GM12878 (cell line): Measurements from ENCODE around the gene AMPD3. TPM values are rescaled to one million over a fixed set of nuclear protein-coding genes. Genes with fewer than 3 reads are reported as not detected.

Experiments used
- ATAC-seq: fragments of 200-7000 bp; cut with Tn5 transposase; 3 replicates; pipeline ENCODE4 v1.9.1; 2020; ENCODE audit warnings: mild to moderate bottlenecking, moderate library complexity
- BruUV-seq: library from RNA; stranded (reverse); fragments of 400-500 nt; replicated peaks from 2 replicates; lab custom pipeline; 2021; lab: Mats Ljungman, UMichigan
- CTCF ChIA-PET: fragments of 300-600 bp; sonication (Branson Sonifier 250); formaldehyde crosslinking; extraction: SDS; loops from one replicate; lab custom pipeline; 2021; ENCODE audit warnings: inconsistent platforms; lab: Yijun Ruan, JAX
- POLR2A ChIA-PET: fragments of 350-600 bp; formaldehyde crosslinking; extraction: SDS; loops from one replicate; lab custom pipeline; 2021; ENCODE audit warnings: inconsistent platforms; lab: Charles Lee
- RAD21 ChIA-PET: fragments of 300-600 bp; sonication (Branson Sonifier 250); formaldehyde crosslinking; loops from one replicate; lab custom pipeline; 2023; ENCODE audit warnings: antibody characterized with exemption; ENCODE audit not compliant: unreplicated experiment; lab: Charles Lee
- SMC1A ChIA-PET: fragments of 300-600 bp; sonication (Branson Sonifier 250); formaldehyde crosslinking; loops from one replicate; lab custom pipeline; 2023; ENCODE audit not compliant: unreplicated experiment, uncharacterized antibody; lab: Charles Lee
- DNase-seq: peaks from one replicate; pipeline ENCODE4 v3.0.0-alpha.2; 2011; ENCODE audit warnings: low read depth, low spot score
- FAIRE-seq: peaks from 3 replicates; lab custom pipeline; 2011; peaks lifted over from hg19 to GRCh38; lab: Jason Lieb, UNC
- H2AFZ ChIP-seq: 2 replicates; pipeline ENCODE4 v1.6.0; 2011; ENCODE audit warnings: low read depth, low read length, control low read depth; ENCODE audit not compliant: control insufficient read depth
- H3K27ac ChIP-seq: 2 replicates; pipeline ENCODE4 v1.5.1; 2011; ENCODE audit warnings: control low read depth; ENCODE audit not compliant: control insufficient read depth, insufficient read depth
- H3K27me3 ChIP-seq, 2 experiments: replicated peaks in 1 of 2; 2 replicates each; pipeline versions ENCODE4 v1.6.0 to v1.6.1; 2011; ENCODE audit warnings: low read length in 1 of 2; ENCODE audit not compliant: control insufficient read depth in 2 of 2, insufficient read depth in 2 of 2
- H3K36me3 ChIP-seq, 2 experiments: 2 replicates each; pipeline ENCODE4 v1.5.1; 2011; ENCODE audit warnings: low read length in 1 of 2; ENCODE audit not compliant: control insufficient read depth in 2 of 2, insufficient read depth in 2 of 2
- H3K4me1 ChIP-seq: 2 replicates; pipeline ENCODE4 v1.6.1; 2011; ENCODE audit warnings: mild to moderate bottlenecking, low read length, moderate library complexity, mixed read lengths; ENCODE audit not compliant: control insufficient read depth, insufficient read depth
- H3K4me2 ChIP-seq: 2 replicates; pipeline ENCODE4 v1.6.0; 2011; ENCODE audit warnings: control low read depth; ENCODE audit not compliant: control insufficient read depth, insufficient read depth
- H3K4me3 ChIP-seq: fragments of 200-600 bp; sonication (generic); 2 replicates; pipeline ENCODE4 v1.5.1; 2016
- H3K79me2 ChIP-seq: 2 replicates; pipeline ENCODE4 v1.6.0; 2011; ENCODE audit warnings: low read length; ENCODE audit not compliant: control insufficient read depth, insufficient read depth
- H3K9ac ChIP-seq: 2 replicates; pipeline ENCODE4 v1.8.0; 2011; ENCODE audit warnings: low read length, control low read depth, mixed read lengths; ENCODE audit not compliant: control insufficient read depth, insufficient read depth
- H3K9me3 ChIP-seq: replicated peaks from 3 replicates; pipeline ENCODE4 v1.5.1; 2011; ENCODE audit warnings: mild to moderate bottlenecking, low read length; ENCODE audit not compliant: control insufficient read depth, insufficient read depth
- H4K20me1 ChIP-seq: 2 replicates; pipeline ENCODE4 v1.6.0; 2011; ENCODE audit not compliant: control insufficient read depth, insufficient read depth
- ATF3 ChIP-seq: IDR thresholded peaks from 2 replicates; pipeline ENCODE4 v1.6.1; 2011; ENCODE audit warnings: low read depth, mild to moderate bottlenecking, low read length, moderate library complexity, borderline replicate concordance; ENCODE audit errors: extremely low read depth
- MEF2A ChIP-seq: IDR thresholded peaks from 2 replicates; pipeline ENCODE4 v1.6.1; 2011; ENCODE audit warnings: low read depth, mild to moderate bottlenecking, low read length, moderate library complexity; ENCODE audit not compliant: insufficient read depth
- MTA2 ChIP-seq: fragments of 450-650 bp; IDR thresholded peaks from 2 replicates; pipeline ENCODE4 v1.6.1; 2016; ENCODE audit warnings: low read depth, mild to moderate bottlenecking, moderate library complexity
- MTA3 ChIP-seq: IDR thresholded peaks from 2 replicates; pipeline ENCODE4 v1.6.1; 2012; ENCODE audit warnings: low read length, inconsistent platforms, borderline replicate concordance
- ZBTB40 ChIP-seq: fragments of 450-650 bp; IDR thresholded peaks from 2 replicates; pipeline ENCODE4 v1.6.1; 2016; ENCODE audit warnings: mild to moderate bottlenecking, moderate library complexity, borderline replicate concordance
- WGBS: methylation state at CpG from one replicate; pipeline ENCODE4 v1.1.6; 2016; ENCODE audit warnings: low lambda C conversion rate; ENCODE audit not compliant: insufficient replicate concordance, insufficient coverage; ENCODE audit errors: missing lambda C conversion rate; 5-methylcytosine and 5-hydroxymethylcytosine counted together
- in situ Hi-C: fragments of 300-500 bp; cut with MboI; formaldehyde crosslinking; loops from 9 replicates; pipeline ENCODE4 v1.14.3; 2018; ENCODE audit warnings: mixed read lengths
- intact Hi-C: fragments of 100-400 bp; cut with micrococcal nuclease; formaldehyde crosslinking; loops from one replicate; pipeline ENCODE4 v1.14.2; 2022; ENCODE audit not compliant: unreplicated experiment
- polyA plus RNA-seq, 11 experiments: library from polyadenylated mRNA; depleted of rRNA in 4 of 11; unstranded in 6 of 11; stranded (reverse) in 5 of 11; fragments of >200 nt; fragmentation: Nextera tagmentation in 4 of 11; fragmentation: Illumina TruSeq in 1 of 11; extraction: Ambion mirVana in 4 of 11; extraction: Trizol in 1 of 11; gene quantifications; 1 replicate in 1 of 11; 2 replicates in 10 of 11; pipeline versions ENCODE4 v1.2.1 to v1.2.3, GENCODE V29; 2011 to 2016; ENCODE audit warnings: inconsistent platforms in 2 of 11, missing spikeins in 2 of 11, low read depth in 1 of 11
- total RNA-seq, 4 experiments: library from RNA; depleted of rRNA in 3 of 4; stranded (reverse); fragments of >200 nt in 3 of 4; fragmentation: Illumina TruSeq in 1 of 4; extraction: Trizol in 1 of 4; gene quantifications; 2 replicates each; pipeline versions ENCODE4 v1.2.1 to v1.2.3, GENCODE V29; 2013 to 2021

AMPD3 gene
- total and polyA plus RNA-seq, 10 of the 15 experiments (the other 5 are each of a cell fraction or from before 2014, with no cell fraction given), result 5.6 to 28.6 (median 15.9) TPM

DNA sequence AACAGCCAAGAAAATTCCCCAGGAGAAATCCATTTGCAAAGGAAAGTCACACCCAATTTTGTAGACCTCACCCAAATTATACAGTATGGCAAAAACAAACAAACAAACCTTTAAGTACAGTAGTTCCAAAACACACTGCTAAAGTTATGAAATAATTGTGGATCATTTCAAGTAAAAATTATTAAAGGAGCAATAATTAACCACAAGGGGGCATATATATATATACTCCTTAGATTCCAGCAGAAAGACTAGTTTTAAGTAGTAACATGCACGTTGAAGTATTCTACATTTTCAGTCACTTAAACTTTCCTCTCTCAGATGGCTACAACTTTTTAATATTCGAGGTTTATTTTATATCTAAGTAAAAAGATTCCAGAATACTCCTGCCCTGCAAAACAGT is 59.1 kb downstream of the AMPD3 start:
- 41% methylated on average over 2 of the region's 2 CpGs for WGBS

More for the DNA sequence above, 59.1 kb downstream of the AMPD3 start:
- no peaks in the 10 kb centered on the region for H3K27me3 ChIP-seq
- H3K79me2 ChIP-seq, result no peaks in the 10 kb centered on the region
- H3K4me1 ChIP-seq, result no peaks in the 10 kb centered on the region
- no peak for FAIRE-seq
- no peak overlapping the region for H3K4me2 ChIP-seq
- CTCF ChIA-PET, result interaction anchor here (0.9 to 2.0 kb wide), 5 partner anchors 27 to 139 kb away, joined by 4 to 7 read pairs (median 5); partner anchors contain the start of gene RNF141
- intact Hi-C loops, result loop anchor here (5.0 kb wide), 1 partner anchor 138 kb away; no protein-coding TSS in a partner anchor
- no peak overlapping the region for H3K4me3 ChIP-seq
- in situ Hi-C loops, result no loop called here
- POLR2A ChIA-PET, result no interaction called here
- DNase-seq, result no peak
- RAD21 ChIA-PET, result no interaction called here
- H3K9ac ChIP-seq, result no peak overlapping the region
- SMC1A ChIA-PET, result interaction anchor here (1.2 to 1.4 kb wide), 2 partner anchors 71 to 98 kb away, joined by 3 to 4 read pairs; no protein-coding TSS in a partner anchor
- no peak overlapping the region for H3K27ac ChIP-seq
- H3K9me3 ChIP-seq, result no peaks in the 10 kb centered on the region
- ATAC-seq, result no peak
- no peaks in the 10 kb centered on the region for H3K36me3 ChIP-seq
- no peaks in the 10 kb centered on the region for H4K20me1 ChIP-seq
- TSS peak; percentile 28 for BruUV-seq
- TF ChIP-seq MTA3, result no peak
- no peak for TF ChIP-seq MEF2A
- no peak for TF ChIP-seq ZBTB40
- TF ChIP-seq ATF3, result no peak
- no peak for TF ChIP-seq MTA2
- no peak overlapping the region for H2AFZ ChIP-seq
